Stimulated activated CD8-positive, alpha-beta memory T cell treated with anti-CD3 and anti-CD28 coated beads, Interleukin-12 subunit alpha, Interleukin-12 subunit beta, amount 100 ng/mL, for 24 hours (primary cell): Measurements from ENCODE around the gene HDAC9.

ENCODE experiments used
- DNase-seq: peaks from one replicate; pipeline ENCODE4 v3.0.0-alpha.2; 2020; ENCODE audit errors: extremely low read depth

HDAC9 gene

DNA sequence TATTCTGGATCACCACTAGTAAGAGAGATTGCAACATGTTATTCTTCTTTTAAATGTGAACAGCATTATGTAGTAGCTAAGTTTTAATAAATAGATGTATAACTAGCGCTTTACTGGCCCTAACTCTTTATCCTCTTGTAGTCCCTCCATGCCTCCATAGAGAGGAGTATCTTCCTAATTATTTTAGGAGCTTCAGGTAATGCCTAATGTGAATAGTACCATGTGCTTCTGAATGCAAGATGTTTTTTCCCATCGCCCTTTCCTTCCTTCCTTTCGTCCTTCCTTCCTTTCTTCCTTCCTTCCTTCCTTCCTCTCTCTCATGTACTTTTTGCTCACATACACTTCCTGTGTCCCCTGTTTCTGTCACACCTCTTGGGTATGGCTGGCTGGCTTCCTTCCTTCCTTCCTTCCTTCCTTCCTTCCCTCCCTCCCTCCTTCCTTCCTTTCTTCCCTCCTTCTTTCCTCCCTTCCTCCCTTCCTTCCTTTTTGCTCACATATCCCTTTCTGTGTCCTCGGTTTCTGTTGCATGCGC lies 290.7 kb downstream of the HDAC9 start:
- DNase-seq = no peak

DNA sequence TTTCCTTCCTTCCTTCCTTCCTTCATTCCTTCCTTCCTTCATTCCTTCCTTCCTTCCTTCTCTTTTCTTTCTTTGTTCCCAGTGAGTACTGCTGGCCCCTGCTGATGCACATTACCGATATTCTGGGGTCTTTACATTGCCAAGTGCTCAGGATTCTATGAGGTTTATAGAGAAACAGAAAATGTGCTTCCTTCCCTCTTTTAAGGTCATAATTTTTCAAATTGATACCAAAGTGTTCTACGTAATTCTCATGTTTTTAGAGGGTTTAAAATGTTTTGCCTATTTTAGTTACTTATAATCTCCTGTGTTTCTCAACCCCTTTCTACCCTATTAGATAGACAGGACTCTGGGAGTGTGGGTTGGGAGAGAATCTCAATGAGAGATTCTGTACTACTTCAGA lies 291.2 kb downstream of the HDAC9 start:
- DNase-seq = no peak

DNA sequence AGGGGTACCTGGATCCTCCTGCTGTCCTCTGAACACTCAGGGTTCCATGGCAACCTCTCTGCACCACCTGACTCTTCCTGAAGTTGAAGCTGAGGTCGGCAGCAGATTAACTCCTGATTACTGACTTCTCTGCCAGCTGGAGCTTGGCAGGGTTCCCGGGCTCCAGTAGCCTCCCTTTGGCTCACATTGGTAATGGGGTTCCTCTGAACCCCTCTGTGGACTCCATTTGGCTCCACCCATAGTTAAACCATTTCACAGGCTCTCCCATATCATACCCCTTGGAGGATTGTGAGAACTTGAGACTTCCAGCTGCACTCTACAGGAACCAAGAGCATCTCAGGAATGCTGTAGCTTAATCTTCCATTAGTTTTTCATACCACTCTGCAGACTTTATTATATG lies 292.5 kb downstream of the HDAC9 start:
- no peak for DNase-seq

DNA sequence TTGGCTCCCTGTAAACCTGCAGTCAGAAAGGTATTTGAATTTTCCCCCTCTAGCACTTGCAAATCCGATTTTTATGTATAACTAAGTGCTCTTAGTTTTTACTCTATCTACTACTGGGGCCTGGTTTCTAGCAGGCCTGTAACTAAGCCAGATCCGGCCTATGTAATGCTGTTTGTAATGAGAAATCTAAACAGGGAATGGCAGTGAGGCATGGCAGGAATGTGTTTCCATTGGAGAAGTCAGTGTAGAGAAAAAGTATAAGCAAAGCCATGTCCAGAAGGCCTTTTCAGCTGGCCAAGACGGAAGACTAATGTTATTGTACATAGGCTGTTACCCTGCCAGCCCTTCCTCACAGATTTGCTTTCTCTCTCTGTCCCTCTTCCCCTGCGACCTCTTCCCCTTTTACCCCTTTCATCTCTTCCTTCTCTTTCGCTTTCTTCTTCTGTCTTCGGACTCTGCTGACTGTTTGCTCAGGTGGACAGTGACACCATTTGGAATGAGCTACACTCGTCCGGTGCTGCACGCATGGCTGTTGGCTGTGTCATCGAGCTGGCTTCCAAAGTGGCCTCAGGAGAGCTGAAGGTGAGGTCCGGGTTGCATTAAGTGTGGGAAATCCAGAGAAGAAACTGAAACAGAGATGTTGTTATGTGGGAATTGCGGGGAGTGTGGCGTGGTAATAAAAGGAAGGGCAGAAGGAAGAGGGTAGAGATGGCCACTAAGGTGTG lies 297.5 kb downstream of the HDAC9 start:
- DNase-seq = no peak

DNA sequence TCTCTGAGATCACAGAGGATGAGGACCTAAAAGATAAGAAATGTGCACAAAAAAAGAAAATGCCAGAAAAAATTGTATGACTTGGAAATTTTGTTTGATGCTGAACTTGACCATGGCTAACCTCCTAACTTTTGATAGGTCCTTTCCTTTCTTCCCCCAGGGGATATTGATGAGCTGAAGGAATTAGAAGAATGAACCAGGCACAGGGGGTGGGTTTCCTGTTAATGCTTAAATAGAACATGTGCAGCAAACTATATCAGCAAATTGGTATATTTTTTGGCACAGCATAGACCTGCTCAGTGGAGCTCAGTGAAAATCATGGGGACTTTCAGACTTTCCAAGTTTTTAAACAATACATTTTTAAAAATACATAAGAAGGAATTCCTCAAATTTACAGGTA lies 300.7 kb downstream of the HDAC9 start:
- no peak for DNase-seq

DNA sequence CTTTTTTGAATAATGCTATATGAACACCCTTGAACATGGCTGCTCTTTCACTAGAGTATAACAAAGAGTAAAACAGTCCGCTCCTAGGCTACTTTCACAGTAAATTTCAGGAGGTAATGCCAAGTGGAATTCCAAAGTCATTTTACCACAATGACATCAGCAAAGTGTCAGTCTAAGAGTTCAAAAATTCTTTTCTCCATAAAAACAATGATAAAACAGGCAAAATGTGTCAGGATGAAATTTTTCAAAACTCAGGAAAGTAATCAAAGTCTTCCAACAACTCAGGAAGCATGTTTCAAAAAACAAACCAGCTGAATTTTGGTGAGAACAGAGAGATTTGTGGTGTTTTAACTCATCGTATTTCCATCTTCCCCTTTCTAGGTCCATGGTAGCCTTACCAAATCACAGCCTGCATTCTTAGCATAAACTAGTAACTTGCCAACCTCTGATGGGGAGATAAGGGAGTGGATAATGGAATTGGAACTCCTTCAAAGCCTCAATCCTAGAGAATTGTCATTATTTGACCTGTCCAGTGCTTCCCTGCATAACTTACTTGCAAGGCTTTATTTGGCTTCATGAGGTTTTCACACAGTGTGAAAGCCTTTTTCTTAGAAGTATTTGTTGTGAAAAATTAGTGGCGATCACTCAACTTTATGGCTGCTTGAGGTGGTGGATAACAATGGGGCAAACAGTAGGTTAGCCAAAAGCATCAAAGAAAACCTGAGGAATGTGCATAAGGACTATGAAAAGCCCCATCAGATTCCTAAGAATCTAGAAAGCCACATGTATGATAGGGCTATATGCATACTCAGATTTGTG lies 302.7 kb downstream of the HDAC9 start:
- DNase-seq = no peak

GRCh38 chr7:18799899-18800298 lies 304.4 kb downstream of the HDAC9 start:
- no peak for DNase-seq

DNA sequence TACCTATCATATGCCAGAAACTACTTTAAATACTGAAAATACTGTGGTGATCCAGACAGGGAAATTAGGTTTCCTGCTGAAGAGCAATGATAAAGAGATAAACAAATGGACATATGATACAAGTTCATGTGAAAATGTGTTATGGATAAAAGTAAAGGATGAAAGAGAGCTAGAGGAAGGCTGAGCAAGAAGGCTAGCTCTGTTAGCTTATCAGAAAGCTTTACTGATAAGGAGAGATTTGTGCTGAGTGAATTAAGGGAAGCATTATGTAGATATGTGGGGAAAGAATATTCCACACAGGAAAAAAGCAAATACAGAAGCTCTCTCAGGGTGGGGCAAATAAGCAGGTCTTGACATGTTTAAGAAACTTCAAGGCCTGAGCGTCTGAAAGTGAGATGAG lies 308.4 kb downstream of the HDAC9 start:
- DNase-seq = no peak

DNA sequence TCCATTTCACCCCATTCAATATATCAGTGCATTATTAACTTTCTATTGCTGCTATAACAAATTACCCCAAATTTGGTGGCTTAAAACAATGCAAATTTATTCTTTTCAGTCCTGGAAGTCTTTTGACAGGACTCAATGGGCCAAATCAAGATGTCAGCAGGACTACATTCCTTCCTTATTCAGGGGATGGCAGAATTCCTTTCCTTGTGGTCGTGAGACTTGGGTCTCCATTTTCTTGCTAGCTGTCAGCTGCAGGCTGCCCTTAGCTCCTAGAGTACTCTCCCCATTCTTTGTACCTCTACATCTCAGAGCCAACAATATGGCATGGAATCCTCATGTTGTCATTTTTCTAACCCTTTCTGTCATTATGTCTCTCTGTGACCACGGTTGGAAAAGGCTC lies 310.6 kb downstream of the HDAC9 start:
- DNase-seq = no peak

- DNase-seq = no peak
Observed at GRCh38 chr7:18808026-18808425, 312.5 kb downstream of the HDAC9 start.

- DNase-seq = no peak
Observed at GRCh38 chr7:18815261-18815960, 319.9 kb downstream of the HDAC9 start.

GRCh38 chr7:18820981-18821380 lies 325.4 kb downstream of the HDAC9 start:
- DNase-seq = no peak

DNA sequence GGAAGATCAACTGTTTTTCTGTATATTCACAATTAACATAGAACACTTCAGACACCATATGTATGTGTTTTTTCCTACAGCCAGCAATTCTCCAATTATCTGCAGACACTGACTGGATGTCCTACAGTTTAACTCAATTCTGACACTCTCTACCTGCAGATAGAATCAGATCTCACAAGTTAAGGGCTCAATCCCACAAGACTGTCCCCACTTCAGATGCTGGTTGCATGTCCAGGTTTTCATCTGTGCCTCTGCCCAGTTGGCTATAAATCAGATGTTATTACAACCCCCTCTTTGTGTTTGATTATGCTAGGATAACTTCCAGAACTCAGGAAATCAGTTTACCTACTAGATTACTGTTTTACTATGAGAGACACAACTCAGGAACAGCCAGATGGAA lies 326.0 kb downstream of the HDAC9 start:
- no peak for DNase-seq

DNA sequence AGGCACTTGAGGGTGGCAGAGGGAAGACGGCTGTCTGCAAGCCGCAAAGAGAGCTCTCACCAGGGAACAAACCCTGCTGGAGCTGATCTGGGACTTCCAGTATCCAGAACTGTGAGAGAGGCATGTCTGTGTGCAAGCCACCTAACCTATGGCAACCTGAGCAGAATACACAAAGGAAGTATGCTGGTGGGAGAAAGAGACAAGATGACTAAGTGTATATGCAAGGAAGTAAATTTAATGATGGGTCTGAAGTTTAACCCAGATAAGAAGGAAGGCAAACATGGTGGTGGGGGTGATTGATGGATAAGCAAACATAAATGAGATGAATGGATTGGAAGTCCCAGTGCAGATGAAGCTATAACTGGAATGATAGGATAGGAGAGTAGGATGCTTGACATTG lies 328.6 kb downstream of the HDAC9 start:
- no peak for DNase-seq

- DNase-seq = no peak
Observed at GRCh38 chr7:18828260-18828993, 332.9 kb downstream of the HDAC9 start.

DNA sequence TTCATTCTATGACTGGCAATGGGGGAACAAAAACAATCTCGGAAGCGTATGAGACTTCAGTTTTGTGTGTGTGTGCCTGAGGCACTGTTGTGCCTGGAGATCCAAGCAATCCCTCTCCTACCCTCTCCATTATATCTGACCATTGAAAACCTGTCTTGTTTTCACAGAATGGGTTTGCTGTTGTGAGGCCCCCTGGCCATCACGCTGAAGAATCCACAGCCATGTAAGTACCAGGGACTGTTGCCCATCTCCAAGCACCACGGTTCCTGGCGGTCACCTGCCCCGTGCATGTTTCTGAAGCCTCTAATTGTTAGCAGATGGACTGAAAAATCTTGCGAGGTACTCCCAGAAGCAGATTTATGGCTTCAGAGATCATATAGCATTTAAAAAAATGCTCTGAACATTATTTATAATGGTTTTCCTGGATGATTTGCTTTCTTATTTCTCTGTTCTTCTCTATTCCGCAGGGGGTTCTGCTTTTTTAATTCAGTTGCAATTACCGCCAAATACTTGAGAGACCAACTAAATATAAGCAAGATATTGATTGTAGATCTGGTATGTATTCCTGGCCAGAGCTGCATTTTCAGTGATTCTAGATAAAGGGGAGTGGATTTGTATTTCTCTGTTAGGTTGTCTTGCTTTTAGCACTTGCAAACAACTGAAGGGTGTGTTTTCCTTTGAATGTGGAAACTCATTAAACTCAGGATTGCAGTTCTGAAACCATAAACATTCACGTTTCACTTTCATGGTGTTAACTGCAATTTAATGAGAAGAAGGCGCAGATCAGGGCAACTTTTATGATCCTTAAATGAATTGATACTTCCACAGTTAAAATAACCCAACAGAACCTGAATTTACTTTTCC lies 333.7 kb downstream of the HDAC9 start:
- no peak for DNase-seq

GRCh38 chr7:18829858-18830285 lies 334.3 kb downstream of the HDAC9 start:
- no peak for DNase-seq

- DNase-seq = no peak
Observed at GRCh38 chr7:18831419-18831818, 335.9 kb downstream of the HDAC9 start.

GRCh38 chr7:18831943-18832342 lies 336.4 kb downstream of the HDAC9 start:
- DNase-seq = no peak

- DNase-seq = no peak
Observed at GRCh38 chr7:18834577-18834976, 339.0 kb downstream of the HDAC9 start.
